Stimulated activated CD4-positive, alpha-beta T cell treated with anti-CD3 and anti-CD28 coated beads, Interleukin-1b, Interleukin-23, amount 100 ng/mL, for 24 hours (primary cell): Measurements from ENCODE around the gene GLRX.
"Not testable (repeated sequence)": the region's sequence is repeated elsewhere in the genome, so short reads cannot be mapped to it uniquely, and the experiment has no call there.

Experiments used
- DNase-seq, 4 experiments: peaks; one replicate each; pipeline ENCODE4 v3.0.0-alpha.2; 2020; ENCODE audit warnings: low read depth in 4 of 4, low spot score in 1 of 4

The GLRX gene

DNA sequence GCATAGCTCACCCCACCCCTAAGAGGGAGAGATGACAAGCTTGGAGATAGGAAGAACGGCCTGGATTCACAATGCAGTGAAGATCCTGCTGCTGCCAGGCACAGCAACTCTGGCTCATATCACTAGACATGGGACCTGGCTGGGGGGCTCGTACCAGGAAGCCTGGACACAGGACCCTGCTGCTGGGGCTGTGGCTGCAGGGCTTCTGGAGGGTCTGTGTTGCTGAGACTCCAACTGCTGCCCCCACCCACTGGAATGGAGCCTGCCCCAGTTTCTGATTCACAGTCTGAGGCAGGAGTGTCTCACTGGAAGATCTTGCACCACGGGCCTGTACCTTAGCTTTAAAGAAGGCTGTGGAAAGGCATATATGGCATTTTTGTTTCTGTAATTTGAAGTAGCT, 31.0 kb upstream of the GLRX start:
- no peak for DNase-seq

DNA sequence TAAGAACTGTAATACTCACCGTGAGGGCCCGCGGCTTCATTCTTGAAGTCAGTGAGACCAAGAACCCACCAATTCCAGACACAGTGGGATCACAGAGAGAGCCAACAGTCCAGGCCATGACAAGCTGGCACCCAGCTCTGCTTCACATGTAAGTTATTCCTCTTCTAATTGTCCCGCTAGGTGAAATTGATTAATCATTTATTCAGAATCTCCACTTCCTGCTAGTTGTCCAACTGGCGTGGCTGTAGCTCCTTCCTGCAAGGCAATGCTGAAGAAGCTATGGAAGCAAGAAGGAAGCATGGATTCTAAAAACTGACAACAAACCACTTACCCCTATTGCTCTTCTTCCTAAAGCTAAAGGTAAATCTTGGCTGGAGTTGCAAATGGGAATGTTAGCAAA, 30.0 kb upstream of the GLRX start:
- DNase-seq = no peak

DNA sequence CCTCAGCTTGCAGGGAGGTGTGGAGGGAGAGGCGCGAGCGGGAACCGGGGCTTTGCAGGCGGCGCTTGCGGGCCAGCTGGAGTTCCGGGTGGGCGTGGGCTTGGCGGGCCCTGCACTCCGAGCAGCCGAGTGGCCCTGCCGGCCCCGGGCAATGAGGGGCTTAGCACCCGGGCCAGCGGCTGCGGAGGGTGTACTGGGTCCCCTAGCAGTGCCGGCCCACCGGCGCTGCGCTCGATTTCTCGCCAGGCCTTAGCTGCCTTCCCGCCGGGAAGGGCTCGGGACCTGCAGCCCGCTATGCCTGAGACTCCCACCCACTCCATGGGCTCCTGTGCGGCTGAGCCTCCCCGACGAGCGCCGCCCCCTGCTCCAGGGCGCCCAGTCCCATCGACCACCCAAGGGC, 28.6 kb upstream of the GLRX start:
- not testable (repeated sequence) for DNase-seq

DNA sequence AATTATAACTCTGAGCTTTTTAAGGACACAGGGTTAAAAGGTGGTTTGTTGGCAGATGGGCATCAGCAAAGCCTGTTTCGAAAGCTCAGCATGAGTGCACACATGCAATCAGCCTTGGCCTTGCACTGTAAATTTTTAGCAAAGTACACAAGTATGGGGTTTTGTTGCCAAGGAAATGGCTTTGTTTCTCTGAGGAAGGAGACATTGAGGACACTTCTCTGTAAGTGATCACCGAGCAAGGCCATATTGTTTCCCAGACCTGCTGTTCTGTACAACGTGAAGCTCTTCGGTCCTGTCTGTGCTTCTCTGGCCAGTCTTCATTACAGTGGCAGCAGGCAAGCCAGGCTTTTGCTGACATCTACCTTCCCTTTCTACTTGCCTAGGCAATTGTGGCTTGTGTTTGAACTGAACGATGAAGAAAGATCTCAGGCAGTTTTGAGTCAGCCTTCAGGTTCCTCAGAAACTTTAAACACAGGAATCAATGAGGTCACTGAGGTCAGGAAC, 27.9 kb upstream of the GLRX start:
- no peak for DNase-seq

DNA sequence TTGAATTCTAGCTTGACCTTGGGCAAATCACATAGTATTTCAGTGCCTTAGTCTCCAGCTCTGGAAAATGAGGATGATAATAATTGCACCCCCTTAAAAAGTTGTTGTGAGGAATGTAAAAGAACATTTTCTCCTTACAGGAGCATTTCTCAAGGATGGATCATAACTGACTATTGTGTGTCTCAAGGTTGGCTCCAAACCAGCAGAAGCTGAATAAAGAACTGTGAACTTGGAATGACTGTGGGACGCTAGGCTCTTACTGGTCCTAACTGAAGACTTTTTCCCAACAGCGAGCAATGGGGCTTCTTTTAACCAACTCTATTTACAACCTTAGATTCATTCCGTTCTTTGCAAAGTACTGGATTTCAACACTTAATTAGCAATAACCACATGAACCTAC, 26.2 kb upstream of the GLRX start:
- DNase-seq = no peak

DNA sequence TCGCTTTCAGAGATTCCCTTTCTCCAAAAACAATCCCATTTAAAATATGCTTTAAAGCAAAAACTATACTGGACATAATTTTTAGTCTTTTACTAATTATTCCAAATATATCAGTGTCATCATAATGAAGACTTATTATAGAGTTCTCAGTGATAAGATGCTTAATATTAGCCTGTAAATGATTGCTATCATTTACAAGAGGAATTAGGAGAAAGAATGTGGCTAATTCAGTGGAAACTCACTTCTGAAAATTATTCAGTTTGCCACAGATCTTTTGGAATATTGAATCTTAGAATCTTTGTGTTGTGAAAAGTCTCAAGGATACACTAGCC, 24.7 kb upstream of the GLRX start:
- DNase-seq = no peak

DNA sequence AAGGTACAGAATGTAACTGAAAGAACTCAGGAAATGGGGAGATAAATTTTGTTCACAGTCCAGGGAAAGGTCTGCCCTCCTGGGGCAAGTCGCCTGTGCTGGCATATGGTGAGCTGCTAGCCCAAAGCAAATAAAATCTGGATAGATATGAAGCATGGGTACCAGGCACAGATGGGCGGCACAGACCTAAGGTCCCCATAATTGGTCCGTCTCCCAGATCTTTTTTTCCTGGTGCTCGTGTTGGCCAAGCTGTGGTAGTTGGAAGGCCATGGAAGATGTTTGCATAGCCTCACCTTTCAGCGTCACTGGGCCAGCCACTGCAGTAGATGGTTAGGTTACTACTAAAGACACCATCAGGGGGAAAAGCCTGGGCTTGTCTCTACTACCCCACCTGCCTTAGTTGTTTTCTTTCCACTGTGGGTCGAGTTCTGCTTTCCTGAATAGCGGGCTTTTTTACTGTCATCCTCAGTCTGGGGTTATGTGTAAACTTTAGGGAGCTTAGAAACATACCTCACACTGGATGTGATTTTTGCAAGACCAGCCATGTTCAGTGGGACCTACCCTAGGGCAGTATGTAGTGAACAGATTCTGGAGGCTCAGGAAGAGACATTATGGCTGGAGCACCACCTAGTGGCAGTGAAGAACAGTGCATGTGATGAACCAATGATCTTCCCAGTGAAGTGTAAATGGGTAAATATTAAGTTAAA, 24.2 kb upstream of the GLRX start:
- peak in 2 of 4 experiments; percentile 31 to 43 for DNase-seq

DNA sequence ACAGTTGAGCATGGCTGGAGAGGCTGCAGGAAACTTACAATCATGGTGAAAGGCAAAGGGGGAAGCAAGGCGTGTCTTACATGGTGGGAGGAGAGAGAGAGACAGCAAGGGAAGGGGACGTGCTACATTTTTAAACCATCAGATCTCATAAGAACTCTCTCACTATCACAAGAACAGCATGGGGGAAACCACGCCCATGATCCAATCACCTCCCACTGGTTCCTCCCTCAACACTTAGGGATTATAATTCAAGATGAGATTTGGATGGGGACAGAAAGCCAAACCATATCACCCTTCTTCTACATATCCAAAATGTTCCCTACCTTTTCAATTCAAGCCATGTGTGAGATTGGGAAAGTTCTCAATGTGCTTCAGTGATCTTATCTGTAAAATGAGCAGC, 22.9 kb upstream of the GLRX start:
- no peak for DNase-seq

DNA sequence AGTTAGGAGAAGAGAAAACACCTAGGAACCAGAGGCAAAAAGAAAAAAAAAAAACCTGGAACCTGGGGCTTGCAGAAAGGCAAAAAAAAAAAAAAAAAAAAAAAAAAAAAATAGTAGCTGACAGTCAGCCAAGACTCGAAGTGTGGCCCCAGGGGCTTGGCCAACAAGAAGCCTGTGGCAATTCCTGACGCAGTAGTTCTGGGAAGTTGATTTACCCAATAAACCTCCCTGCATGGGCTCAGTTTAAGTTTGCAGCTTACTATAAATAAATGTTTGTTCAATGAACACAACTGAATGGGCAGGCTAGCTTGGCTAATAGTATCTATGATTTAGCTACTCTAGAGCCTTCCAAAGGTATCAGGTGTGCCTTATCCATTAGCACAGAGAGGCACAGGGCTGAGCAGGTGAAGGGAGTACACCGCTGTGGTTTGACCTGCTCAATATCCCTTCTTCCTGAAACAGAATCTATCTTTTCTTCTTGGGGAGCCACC, 21.3 kb upstream of the GLRX start:
- DNase-seq = no peak

DNA sequence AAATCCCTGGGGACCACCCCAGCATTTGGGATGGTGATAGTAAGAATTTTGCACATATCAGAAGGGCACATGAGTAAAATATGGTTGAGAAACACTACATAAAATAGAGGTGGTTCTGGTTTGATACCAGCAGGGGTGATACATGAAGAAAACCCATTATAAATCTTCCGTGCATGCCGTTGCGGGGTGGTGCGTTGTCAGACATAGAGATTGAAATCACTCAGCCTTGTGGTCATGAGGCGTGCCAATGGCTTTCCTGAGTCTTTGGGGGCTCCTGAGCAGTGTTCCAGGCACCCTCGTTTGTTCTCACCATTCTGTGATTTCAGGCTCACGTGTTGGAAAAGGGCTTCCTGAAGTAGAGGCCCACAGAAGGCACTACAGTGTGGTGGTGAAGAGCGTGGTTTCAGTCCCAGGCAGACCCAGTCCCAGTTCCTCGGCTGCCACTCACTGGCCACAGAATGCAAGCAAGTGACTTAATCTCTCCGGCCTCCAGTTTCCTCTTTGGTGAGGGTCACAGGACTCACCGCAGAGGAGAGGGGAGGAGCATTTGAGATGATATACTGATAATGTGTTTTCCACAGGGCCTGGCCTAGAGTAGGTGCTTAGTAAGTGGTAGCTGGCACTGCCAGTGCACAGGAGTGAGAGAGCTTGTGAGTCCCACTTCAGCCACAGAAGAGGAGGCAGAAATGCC, 20.5 kb upstream of the GLRX start:
- DNase-seq = no peak

DNA sequence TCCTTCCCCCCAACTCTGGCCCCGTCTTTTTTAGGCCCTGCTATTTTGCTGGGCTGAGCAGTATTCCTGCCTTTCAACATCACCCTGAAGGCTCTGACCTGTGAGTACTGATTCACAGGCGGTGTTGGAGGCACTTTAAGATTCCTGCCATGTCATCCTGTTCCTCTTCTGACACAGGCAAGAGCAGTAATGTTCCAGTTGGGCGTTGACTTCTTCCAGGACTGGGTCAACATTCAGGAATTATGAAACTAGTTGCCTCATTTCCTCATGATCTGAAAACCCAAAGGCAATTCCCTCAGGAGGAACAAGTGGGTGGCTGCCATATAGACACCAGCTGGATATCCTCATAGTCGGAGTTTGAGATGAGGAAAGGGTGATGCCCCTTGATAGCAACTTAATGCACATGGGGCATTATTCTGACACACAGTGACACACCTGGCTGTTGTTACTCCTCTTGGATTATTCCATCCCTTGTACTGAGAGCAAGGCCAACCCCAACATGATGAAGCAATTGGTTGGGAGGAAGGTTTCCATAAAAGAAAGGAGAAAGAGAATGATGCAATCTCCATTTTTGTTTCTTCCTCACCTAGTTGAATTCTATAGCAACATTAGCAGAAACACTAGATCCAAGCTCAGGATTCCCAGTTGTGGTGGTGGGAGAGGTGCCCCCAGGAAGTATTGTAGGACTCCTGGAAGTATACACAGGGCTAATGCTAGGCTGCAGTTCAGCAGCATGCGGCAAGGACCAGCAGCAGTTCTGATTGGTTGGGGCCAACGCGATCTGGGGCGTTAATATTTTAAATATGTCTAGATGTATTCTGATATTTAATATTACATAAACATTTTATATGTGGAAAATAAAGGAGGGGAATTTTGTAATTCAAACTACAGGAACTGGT, 19.6 kb upstream of the GLRX start:
- DNase-seq = no peak

DNA sequence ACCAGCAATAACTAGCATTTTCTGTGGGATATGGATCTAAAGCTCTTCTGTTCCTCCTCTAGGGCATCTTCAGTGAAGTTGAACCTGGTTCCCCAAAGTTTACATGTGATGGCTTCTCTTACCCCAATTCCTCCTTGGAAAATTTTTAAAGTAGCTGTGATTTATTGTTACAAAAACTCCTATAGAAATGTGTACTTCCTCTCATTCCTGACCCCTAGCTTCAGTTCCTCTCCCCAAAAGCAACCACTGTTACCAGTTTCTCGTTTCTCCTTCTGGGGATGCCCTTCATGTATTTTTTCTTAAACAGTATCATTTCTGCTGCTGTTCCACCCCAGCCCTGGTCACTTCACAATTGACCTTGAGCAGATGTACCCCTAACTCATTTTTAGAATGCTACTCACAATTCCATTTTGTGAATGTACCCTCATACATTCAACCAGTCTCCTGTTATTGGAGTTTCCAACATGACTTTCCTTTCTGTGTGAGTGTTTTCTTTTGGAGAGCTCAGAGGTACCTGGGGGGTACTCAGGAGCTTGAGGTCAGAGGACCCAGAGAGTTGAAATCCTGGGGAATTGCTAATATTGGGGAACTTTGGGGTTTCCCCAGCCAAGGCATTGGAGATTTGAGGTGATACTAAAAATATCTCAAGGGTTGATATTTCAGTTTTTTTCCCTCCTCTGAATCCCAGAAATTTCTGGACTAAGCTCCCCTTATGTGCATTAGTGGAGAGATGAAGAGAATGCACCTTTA, 18.6 kb upstream of the GLRX start:
- DNase-seq = no peak

DNA sequence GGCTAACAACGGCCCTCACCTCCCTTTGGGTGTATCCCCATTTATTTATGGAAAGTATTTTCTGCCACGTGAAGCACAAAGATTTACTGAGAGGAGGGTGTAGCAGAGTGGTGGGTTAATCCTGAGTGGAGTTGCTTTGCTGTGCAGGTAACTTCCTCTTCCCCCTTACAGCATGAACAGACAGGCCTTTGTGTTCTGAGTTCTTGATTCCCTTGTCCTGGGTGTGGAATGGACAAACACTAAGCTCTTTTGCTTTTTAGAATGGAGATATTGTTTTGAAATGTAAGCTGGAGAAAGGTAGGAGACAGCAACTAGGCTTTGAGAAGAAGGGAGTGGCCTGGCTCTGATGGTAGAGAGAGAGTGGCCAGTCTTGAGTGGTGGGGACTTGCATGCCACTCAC, 17.1 kb upstream of the GLRX start:
- DNase-seq = no peak

DNA sequence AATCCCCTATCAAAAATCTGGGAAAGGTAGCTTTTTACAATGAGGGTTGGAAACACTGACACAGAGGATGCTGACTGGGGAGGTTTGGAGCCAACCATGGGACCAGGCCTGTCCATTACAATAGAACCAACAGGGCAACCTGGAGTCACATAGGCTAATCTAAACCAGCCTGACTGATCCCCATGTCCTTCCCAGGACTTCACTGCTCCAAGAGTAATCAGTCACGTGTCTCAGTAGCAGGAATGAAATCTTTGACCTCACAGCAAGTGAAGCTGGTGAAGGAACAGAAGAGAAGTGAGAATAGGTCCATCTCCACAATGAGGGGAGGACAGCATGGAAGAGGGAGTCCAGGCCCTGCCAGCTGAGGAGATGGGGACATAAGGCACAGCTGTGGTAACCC, 16.0 kb upstream of the GLRX start:
- DNase-seq = no peak

DNA sequence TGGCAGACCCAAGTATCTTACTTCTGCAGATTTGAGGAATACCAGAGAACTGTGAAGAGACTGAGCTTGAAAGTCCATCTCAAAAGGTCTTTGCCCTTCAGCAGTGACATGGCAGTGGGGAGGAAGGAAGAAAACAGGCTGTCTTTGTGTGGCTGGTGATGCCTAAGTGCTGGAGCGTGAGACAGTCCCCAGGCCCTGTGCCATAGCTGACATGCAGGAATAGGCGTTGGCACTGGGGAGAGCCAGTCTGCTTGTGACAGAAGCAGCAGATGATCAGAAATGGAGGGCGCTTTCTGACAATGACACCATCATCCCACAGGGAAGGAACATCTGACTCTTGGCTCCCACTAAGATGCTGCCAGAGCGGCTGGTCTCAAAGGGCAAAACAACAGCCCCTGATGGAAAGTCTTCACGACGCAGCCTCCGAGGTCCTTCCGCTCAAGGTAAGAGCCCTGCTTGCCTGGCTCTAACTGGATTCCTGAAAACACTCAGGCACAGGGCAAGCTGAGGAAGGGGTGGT, 15.5 kb upstream of the GLRX start:
- DNase-seq = no peak

DNA sequence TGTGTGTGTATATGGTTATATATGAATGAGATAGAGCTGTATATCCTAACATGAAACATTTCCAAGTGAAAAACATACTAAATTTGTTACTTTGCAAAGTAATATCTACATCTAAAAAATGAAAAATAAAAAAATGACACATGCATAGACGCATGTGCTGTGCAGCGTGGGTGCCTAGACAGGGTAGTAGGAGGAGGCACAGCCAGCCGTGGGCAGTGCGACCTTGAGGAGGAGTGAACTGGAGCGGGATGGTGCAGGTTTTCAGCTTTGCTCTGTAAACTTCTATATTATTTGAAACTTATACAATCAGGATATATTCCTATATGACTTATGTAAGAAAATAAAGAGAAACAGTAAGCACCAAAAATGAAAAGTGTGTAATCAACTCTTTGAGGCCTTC, 15.0 kb upstream of the GLRX start:
- DNase-seq = no peak

DNA sequence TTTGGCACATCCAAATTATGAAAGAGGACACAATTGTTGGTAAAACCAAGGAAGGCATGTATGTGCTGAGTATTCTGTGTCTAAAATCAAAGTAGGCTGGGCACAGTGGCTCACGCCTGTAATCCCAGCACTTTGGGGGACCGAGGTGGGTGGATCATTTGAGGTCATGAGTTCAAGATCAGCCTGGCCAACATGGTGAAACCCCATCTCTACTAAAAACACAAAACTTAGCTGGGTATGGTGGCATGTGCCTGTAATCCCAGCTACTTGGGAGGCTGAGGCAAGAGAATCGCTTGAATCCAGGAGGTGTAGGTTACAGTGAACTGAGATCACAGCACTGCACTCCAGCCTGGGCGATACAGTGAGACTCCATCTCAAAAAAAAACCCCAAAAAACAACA, 14.4 kb upstream of the GLRX start:
- DNase-seq = not testable (repeated sequence)

DNA sequence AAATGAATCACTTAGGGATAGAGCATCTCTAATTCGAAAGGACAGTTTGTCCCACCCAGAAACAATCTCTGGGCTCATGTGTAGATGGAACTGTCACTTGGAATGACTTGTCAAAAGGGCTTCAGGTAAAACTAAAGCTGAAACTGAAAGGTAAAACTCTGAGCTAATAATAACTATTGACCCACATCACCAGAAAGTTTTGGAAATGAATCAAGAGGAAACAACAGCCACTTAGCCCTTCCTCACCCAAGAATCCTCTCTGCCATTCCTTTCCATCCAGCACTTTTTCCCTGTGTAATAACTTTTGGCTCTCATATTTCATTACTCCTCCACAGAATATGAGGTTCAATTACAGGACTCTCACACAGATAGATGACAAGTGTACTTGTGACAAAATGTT, 14.0 kb upstream of the GLRX start:
- DNase-seq = no peak

DNA sequence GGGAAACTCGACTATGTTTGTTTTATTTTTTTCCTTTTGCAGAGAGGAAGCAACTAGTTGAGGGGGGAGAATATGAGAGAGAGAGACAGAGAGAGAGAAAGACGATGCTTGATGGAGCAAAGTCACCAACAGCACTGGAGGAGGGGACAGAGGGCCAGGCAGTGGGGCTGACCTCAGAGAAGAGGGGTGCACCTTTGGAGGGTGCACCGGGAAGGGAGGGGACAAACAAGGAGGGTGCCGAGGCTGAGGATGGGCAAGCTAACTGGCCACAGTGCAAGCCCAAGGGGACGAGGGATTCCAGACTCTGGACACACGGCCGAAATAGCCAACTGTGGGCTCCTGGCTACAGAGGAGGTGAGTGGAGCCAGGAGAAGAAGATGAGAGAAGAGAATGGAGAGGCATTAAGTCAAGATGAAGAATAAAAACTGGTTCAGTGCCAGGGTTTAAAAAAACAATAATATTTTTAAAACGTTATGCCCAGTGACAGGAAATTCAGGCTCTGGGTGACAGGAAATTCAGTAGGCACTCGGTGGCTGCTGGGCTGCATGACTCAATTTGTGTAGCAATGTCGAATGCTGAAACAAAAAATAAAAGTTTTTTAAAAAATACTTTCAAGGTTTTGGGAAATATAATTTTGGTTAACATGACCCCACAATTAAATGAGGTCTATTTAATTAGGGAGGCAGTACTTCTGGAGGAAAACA, 13.3 kb upstream of the GLRX start:
- no peak for DNase-seq

DNA sequence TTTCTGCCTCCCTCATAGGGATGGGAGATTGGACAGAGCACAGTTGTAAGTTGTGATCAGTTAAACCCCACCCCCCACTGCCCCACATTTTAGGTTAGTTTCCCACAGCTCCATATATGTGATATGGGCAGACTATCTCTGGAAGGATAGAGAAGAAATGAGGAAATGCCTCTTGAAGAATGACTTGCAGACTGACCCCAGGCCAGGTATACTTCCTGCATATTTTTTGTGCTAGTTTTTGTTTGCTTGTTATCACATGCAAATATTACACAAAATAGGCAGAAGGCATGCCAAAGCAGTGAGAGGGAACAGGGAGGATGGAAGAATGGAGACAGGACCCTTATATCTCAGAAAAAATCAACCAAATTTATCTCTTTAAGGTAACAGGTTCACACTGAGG, 10.1 kb upstream of the GLRX start:
- no peak for DNase-seq
